ENCODE data around the gene FIGN. TPM values are rescaled to one million over a fixed set of nuclear protein-coding genes. Genes with fewer than 3 reads are reported as not detected.

FIGN gene
- total RNA-seq, 1 experiment from 2014 or later: 14.6 TPM

- no peaks in the 10 kb centered on the region for H4K20me1 ChIP-seq (ENCODE audit: control insufficient read depth, insufficient read depth, insufficient read length)
- no peak overlapping the region for H3K23ac ChIP-seq (ENCODE audit: insufficient read length, low read depth, low read length)
- WGBS (ENCODE audit: extremely low coverage, insufficient read length, low lambda C conversion rate): no CpG with 5 or more reads among the region's 5 CpGs
- H2BK15ac ChIP-seq (ENCODE audit: low read depth, low read length): no peak overlapping the region
- H3K79me1 ChIP-seq (ENCODE audit: insufficient read depth, low read depth, low read length, poor library complexity, severe bottlenecking): no peaks in the 10 kb centered on the region
- no peak overlapping the region for H3K9ac ChIP-seq (ENCODE audit: extremely low read depth, insufficient read length, low read length)
- H3K18ac ChIP-seq (ENCODE audit: insufficient read length, low read depth, low read length): no peak overlapping the region
- no peaks in the 10 kb centered on the region for H3K27me3 ChIP-seq (ENCODE audit: insufficient read depth, low read length)
- H3K27ac Mint-ChIP-seq: peak overlapping the region in 2 of 3 experiments; percentile 1 to 14; a peak in 1 of 7 replicates
- H3K27me3 Mint-ChIP-seq (ENCODE audit: low read depth): no peaks in the 10 kb centered on the region
- H3K79me2 ChIP-seq (ENCODE audit: insufficient read depth, low read length): peaks cover 3% of the 10 kb centered on the region; the same call in 1 of the 2 replicates
- no peak overlapping the region for H2BK5ac ChIP-seq (ENCODE audit: insufficient read length, low read length)
- H3K4me1 ChIP-seq (ENCODE audit: insufficient read depth, low read length): peaks cover 3% of the 10 kb centered on the region
- no peak overlapping the region for H4K8ac ChIP-seq (replicated peaks; ENCODE audit: insufficient read length, low read depth, low read length)
- no peak overlapping the region for H2BK120ac ChIP-seq (ENCODE audit: low read depth, low read length, poor library complexity, severe bottlenecking)
- no peak overlapping the region for H2BK20ac ChIP-seq (ENCODE audit: low read depth, low read length, poor library complexity, severe bottlenecking)
- H3K23me2 ChIP-seq (ENCODE audit: insufficient read length, low read depth, low read length, poor library complexity, severe bottlenecking): no peaks in the 10 kb centered on the region
- H3K36me3 Mint-ChIP-seq (ENCODE audit: insufficient read depth in 1 of 3, low read depth in 3 of 3): no peaks in the 10 kb centered on the region
- no peaks in the 10 kb centered on the region for H3K9me3 ChIP-seq (ENCODE audit: control insufficient read depth, low read depth, low read length)
- DNase-seq: no peak
- no peak overlapping the region for H4K91ac ChIP-seq (ENCODE audit: insufficient read length, low read depth, low read length)
- H3K27ac ChIP-seq (ENCODE audit: insufficient read length, low read depth, low read length): no peak overlapping the region
- H4K5ac ChIP-seq (ENCODE audit: insufficient read length, low read depth, low read length): no peak overlapping the region
- H3K4me1 Mint-ChIP-seq: peaks cover 27 to 34% of the 10 kb centered on the region in 2 experiments
- H3K4ac ChIP-seq (ENCODE audit: low read depth, low read length): no peak overlapping the region
- no peaks in the 10 kb centered on the region for H3K9me3 Mint-ChIP-seq
- no peak overlapping the region for H3K14ac ChIP-seq (ENCODE audit: insufficient read depth, low read length)
- H2AK5ac ChIP-seq (ENCODE audit: insufficient read length, low read length): no peak overlapping the region
- no peak overlapping the region for H3K56ac ChIP-seq (ENCODE audit: insufficient read length, low read depth, low read length)
- no peak overlapping the region for H3K4me3 Mint-ChIP-seq
- no peak overlapping the region for H3K4me2 ChIP-seq (ENCODE audit: insufficient read depth, insufficient read length, low read length)
- no peak overlapping the region for H2BK12ac ChIP-seq (ENCODE audit: insufficient read length, low read depth, low read length)
- H2AFZ ChIP-seq (ENCODE audit: low read length): no peak overlapping the region
- H3T11ph ChIP-seq (ENCODE audit: low read length): no peak overlapping the region
- no peak for TF ChIP-seq CTCF (conservative IDR thresholded peaks at IDR 0.05)
These were observed 24.1 kb downstream of the FIGN start for GRCh38 chr2:163711699-163712098.

Measured in H9 (cell line).